ENCODE data around the gene DLG2.

DNA sequence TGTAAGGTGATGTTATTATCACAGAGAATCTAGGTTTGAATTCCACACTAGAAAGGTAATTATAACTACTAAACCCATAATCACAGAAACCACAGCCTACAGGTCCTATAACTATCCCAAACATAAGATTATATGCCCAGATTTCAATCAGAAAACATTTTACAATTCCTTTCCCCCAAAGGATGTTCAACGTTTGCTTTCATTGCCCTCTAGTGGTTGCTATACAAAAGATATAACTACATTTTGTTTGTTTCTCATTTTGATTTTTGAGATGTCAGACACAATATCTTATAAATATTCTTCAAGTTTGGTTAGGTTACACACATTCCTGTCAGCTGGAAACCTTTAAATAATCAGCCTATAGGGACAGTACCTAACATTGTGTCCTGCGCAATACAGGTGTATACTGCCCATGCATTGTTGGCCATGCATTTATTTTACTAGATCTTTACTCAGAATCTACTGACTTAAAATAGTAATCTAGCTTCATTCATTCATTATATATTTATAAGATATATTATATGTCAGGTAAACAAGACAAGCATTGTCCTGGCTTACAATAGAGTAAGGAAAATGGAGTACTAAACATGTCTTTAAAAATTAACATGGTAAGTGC is 1810.5 kb downstream of the DLG2 start:
- TF ChIP-seq, protein P1, sequence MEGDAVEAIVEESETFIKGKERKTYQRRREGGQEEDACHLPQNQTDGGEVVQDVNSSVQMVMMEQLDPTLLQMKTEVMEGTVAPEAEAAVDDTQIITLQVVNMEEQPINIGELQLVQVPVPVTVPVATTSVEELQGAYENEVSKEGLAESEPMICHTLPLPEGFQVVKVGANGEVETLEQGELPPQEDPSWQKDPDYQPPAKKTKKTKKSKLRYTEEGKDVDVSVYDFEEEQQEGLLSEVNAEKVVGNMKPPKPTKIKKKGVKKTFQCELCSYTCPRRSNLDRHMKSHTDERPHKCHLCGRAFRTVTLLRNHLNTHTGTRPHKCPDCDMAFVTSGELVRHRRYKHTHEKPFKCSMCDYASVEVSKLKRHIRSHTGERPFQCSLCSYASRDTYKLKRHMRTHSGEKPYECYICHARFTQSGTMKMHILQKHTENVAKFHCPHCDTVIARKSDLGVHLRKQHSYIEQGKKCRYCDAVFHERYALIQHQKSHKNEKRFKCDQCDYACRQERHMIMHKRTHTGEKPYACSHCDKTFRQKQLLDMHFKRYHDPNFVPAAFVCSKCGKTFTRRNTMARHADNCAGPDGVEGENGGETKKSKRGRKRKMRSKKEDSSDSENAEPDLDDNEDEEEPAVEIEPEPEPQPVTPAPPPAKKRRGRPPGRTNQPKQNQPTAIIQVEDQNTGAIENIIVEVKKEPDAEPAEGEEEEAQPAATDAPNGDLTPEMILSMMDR (IDR thresholded peaks at IDR 0.05): peak in 3 of 5 experiments; percentile 30 to 54 (median 39)
- no peak for TF ChIP-seq POLR2A (IDR thresholded peaks at IDR 0.05)
- no peak for TF ChIP-seq EP300 (IDR thresholded peaks at IDR 0.05)

All from tibial nerve (tissue), 4 donors.